ENCODE data around the gene CLSTN3. TPM values are rescaled to one million over a fixed set of nuclear protein-coding genes. Genes with fewer than 3 reads are reported as not detected.

Gene CLSTN3
- total and polyA plus RNA-seq, 10 of the 15 experiments (the other 5 are each of a cell fraction or from before 2014, with no cell fraction given) = 0.09 to 35.9 (median 11.3) TPM

DNA sequence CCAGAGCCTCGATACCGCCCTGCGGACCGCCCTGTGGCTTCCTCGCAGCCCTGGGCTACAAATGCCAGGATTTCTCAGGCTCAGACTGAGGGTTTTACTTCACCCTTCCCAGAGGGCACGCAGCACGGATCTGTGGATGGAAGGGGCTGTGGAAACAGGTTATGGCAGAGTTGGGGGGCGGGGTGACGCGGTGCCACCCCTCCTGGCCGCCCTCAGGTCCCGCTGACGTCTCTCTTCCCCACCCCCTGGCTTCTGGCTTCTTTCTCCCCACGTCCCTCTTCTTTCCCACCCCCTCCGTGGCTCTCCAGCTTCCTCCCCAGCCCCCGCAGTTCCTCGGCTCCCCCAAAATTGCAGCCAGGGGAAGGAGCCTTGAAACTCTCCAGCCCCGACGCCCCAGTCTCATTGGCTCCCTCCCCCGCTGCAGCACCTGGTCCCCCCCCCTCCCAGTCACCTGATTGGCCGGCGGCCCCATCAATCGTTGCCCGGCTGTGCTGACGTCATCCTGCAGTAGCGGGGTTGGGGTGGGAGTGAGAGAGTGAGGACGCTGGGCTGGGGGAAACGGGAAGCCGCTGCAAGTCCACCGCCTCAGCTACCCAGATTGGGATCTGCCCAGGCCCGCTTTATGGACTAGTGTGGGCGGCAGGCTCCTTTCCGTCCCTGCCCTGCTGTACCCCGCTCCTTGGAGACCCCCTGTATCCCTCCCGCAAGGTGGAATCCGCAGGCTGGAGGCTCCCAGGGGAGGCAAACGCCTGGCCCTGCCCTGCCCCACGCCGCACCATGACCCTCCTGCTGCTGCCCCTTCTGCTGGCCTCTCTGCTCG lies at the start of gene CLSTN3 (continued):
- TF ChIP-seq IRF3 (IDR thresholded peaks at IDR 0.05) = peak; percentile 8; the same call in 1 of the 2 replicates
- TF ChIP-seq, protein P1, sequence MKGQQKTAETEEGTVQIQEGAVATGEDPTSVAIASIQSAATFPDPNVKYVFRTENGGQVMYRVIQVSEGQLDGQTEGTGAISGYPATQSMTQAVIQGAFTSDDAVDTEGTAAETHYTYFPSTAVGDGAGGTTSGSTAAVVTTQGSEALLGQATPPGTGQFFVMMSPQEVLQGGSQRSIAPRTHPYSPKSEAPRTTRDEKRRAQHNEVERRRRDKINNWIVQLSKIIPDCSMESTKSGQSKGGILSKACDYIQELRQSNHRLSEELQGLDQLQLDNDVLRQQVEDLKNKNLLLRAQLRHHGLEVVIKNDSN (IDR thresholded peaks at IDR 0.05; ENCODE audit: borderline replicate concordance, extremely low read length, insufficient read depth, low read depth, low read length) = peak; percentile 47
- no peak for TF ChIP-seq HDAC2 (IDR thresholded peaks at IDR 0.05)
- TF ChIP-seq JUND (IDR thresholded peaks at IDR 0.05; ENCODE audit: low read depth, low read length) = no peak
- peak; percentile 79 for TF ChIP-seq SP1 (IDR thresholded peaks at IDR 0.05; ENCODE audit: low read depth, low read length)
- peak; percentile 81; the same call in 1 of the 2 replicates for TF ChIP-seq CHD2 (IDR thresholded peaks at IDR 0.05; ENCODE audit: borderline replicate concordance, low read depth, low read length)
- TF ChIP-seq, protein P2, sequence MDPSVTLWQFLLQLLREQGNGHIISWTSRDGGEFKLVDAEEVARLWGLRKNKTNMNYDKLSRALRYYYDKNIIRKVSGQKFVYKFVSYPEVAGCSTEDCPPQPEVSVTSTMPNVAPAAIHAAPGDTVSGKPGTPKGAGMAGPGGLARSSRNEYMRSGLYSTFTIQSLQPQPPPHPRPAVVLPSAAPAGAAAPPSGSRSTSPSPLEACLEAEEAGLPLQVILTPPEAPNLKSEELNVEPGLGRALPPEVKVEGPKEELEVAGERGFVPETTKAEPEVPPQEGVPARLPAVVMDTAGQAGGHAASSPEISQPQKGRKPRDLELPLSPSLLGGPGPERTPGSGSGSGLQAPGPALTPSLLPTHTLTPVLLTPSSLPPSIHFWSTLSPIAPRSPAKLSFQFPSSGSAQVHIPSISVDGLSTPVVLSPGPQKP (IDR thresholded peaks at IDR 0.05; ENCODE audit: low read depth, low read length) = 0 out of 2 replicates have a peak, but pooled peaks have one; percentile 10
- TF ChIP-seq NFYB (IDR thresholded peaks at IDR 0.05; ENCODE audit: insufficient read depth, low read depth, low read length) = peak; percentile 90
- TF ChIP-seq, protein P3, sequence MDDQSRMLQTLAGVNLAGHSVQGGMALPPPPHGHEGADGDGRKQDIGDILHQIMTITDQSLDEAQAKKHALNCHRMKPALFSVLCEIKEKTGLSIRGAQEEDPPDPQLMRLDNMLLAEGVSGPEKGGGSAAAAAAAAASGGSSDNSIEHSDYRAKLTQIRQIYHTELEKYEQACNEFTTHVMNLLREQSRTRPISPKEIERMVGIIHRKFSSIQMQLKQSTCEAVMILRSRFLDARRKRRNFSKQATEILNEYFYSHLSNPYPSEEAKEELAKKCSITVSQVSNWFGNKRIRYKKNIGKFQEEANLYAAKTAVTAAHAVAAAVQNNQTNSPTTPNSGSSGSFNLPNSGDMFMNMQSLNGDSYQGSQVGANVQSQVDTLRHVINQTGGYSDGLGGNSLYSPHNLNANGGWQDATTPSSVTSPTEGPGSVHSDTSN (IDR thresholded peaks at IDR 0.05; ENCODE audit: insufficient replicate concordance, low read depth, low read length) = peak; percentile 96
- TF ChIP-seq GATAD2B (conservative IDR thresholded peaks at IDR 0.05; ENCODE audit: low read depth) = 0 out of 2 replicates have a peak, but pooled peaks have one; percentile 21
- 0 out of 2 replicates have a peak, but pooled peaks have one; percentile 43 for TF ChIP-seq MLLT1 (IDR thresholded peaks at IDR 0.05)
- TF ChIP-seq EGR1 (IDR thresholded peaks at IDR 0.05; ENCODE audit: borderline replicate concordance in 1 of 2, low read depth in 2 of 2, low read length in 2 of 2) = 0 out of 3 replicates have a peak, but pooled peaks of 1 of the 2 experiments have one; percentile 4
- TF ChIP-seq BCL3 (IDR thresholded peaks at IDR 0.05; ENCODE audit: borderline replicate concordance, insufficient read depth, low read depth, low read length, poor library complexity, severe bottlenecking) = peak; percentile 18
- no peak for TF ChIP-seq HDGF (IDR thresholded peaks at IDR 0.05)
- TF ChIP-seq YBX1 (IDR thresholded peaks at IDR 0.05) = no peak
- TF ChIP-seq POLR2A (IDR thresholded peaks at IDR 0.05; ENCODE audit: low read depth, low read length) = peak; percentile 57
- no peak for TF ChIP-seq BMI1 (IDR thresholded peaks at IDR 0.05; ENCODE audit: borderline replicate concordance)
- peak; percentile 20 for TF ChIP-seq FOS (IDR thresholded peaks at IDR 0.05; ENCODE audit: borderline replicate concordance, extremely low read depth, insufficient read length)
- TF ChIP-seq DPF2 (IDR thresholded peaks at IDR 0.05) = peak; percentile 67; the same call in 1 of the 2 replicates
- no peak for TF ChIP-seq MTA2 (IDR thresholded peaks at IDR 0.05; ENCODE audit: low read depth)
